HG02840 (cell line): ENCODE results near the gene MRPS14.
A peak's percentile ranks its signal among the peaks of the same experiment; 100 is the strongest.

Experiments used
- ATAC-seq: cut with Tn5 transposase; IDR thresholded peaks from one replicate; pipeline ENCODE4 v1.9.1; 2021; ENCODE audit warnings: mild to moderate bottlenecking, moderate library complexity, moderate number of reproducible peaks; ENCODE audit not compliant: unreplicated experiment, low FRiP score

Gene MRPS14

GRCh38 chr1:174989536-174990220 is 33.5 kb downstream of the MRPS14 start:
- ATAC-seq, result no peak

DNA sequence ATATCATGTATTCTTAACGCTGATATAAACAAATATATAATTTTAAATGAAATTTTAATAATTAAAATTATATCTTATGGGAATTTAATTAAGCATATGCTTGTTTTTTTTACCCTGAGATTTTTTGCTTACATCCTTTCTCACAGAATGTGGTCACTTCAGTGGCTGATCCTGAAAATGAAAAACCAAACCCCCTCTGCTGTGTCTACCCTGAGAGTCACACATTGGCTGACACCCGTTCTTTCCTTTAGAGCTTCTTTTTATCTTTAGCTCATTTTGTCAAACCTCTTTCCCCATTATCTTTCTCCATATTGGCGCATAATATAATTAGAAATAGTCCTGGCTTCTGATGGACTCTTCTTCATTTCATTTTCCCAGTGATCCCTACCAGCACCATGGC is 34.2 kb downstream of the MRPS14 start:
- ATAC-seq, result no peak

DNA sequence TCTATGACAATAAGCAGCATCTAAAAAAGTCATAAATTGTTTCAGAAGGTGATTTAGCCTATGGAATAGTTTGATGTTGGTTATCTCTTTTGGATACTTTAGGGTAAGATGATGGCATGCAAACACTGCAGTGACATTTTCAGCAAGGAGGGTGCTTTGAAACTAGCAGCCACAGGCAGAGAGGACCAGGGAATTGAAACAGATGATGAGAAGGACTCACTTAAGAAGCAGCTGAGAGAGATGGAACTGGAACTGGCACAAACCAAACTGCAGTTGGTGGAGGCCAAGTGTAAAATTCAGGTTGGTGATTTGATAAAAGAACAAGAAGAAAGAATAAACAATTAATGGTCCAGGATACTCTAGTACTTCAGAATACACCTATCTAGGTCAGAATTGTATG is 34.7 kb downstream of the MRPS14 start:
- ATAC-seq, result no peak

DNA sequence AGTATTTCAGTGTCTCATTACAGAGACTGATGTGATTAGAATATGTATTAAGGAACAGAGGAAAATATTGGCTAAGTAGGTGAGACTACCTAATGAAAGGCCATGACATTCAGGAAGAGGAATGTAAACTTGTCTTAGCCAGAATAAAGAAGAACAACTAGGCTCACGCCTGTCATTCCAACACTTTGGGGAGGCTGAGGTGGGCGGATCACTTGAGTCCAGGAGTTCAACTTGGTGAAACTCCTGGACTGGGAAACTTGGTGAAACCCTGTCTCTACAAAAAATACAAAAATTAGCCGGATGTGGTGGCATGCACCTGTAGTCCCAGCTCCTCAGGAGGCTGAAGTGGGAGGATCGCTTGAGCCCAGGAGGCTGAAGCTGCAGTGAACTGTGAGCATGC is 38.3 kb downstream of the MRPS14 start:
- ATAC-seq, result no peak

DNA sequence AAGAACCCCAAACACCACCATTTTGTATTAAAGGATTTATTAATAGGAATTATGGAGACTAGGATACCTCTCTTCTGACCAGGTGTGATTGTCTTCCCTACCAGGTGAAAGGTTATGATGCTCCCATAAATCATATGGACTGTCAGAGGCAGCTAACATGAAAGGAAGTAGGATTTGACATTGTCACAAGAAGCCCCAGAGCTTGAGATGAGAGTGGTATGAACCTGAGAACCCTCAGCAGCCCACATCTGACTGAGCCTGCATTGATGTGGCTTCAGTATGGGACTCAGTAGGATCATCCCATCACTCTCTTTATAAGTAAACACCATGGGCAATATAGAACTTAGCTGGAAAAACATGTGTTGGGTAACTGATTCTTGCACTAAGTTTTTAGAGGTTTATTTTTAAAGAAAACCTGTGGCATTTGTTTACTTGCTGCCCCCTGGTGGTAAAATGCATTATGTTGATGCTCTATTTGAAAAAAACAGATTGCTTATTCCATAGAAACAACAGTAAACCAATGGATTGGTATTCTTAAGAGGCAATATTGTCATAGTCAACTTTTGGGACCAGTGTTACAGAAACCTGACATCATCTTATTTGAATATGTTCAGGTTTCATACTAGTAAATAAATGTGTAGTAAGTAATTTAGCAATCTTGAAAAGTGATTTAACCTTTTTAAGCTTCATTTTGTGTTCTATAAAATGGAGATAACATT is 40.1 kb downstream of the MRPS14 start:
- ATAC-seq, result no peak

DNA sequence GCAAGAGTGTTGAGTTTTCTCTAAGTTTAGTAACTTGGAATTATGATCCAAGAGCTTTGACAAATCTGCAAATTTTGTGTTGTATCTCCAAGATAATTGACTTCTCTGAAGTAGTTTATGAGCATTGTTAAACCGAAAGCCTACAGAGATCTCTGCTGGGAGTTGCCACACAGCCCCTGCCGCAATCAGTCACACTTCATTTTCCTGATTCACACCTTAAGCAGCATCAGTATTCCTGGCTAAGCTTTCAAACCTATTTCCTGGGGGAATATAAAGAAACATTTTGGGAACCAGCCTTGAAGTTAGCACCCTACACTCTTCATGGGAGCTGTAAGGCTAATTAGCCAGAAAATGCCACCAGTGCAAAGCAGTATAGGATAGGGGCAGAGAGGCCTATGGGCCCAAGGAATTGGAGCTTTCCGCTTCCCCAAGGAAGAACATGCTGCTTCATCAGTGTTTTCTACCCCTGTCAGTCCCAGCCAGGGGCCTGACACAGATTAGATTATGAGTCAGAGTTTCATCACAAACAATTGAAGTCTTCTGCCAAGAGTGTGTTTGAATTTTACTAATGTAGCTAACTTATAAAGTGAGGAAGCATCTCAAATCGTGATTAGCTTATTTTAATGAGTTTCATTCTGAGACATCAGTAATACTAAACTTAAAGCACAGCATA is 46.7 kb downstream of the MRPS14 start:
- no peak for ATAC-seq

DNA sequence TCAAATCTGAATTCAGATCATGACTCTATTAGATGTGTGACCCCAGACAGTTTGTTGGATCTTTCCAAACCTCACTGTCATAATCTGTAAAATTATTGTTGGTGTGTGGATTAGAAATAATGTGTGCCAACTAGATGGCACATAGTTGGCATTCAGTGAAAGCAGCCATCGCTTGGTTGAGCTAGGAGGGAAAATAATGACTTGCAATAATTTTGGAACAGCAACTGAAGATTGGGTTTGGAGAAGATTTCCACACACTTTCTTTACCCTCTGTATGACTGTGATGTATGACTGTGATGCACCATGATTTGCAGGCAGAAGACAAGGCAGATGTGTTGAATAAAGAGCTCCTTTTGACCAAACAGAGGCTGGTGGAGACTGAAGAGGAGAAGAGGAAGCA is 47.5 kb downstream of the MRPS14 start:
- no peak for ATAC-seq

- no peak for ATAC-seq
These were observed 48.5 kb downstream of the MRPS14 start for GRCh38 chr1:174974711-174975119.

GRCh38 chr1:174971902-174972301 is 51.3 kb downstream of the MRPS14 start:
- no peak for ATAC-seq

DNA sequence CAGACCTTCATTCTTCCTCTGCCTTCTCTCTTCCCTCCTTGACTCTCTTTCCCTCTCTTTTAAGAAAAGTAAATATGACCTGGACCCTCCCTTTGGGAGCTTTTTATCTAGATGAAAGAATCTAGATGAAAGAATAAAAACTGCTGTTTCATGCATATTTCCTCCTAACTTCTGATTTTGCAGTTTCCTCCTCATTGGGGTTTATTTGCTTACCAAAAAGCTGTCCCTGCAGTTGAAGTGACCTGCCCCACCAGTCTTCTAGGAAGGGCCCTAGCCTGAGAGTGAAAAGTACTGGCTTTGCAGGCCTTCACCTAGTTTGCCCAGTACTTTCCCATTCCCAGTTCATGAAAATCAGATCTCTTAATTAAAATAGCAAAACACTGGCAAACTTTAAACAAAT is 51.8 kb downstream of the MRPS14 start:
- ATAC-seq, result no peak

- no peak for ATAC-seq
These were observed 53.2 kb downstream of the MRPS14 start for GRCh38 chr1:174969977-174970376.

- ATAC-seq, result peak; percentile 66
These were observed 54.4 kb downstream of the MRPS14 start for GRCh38 chr1:174968750-174969244.

DNA sequence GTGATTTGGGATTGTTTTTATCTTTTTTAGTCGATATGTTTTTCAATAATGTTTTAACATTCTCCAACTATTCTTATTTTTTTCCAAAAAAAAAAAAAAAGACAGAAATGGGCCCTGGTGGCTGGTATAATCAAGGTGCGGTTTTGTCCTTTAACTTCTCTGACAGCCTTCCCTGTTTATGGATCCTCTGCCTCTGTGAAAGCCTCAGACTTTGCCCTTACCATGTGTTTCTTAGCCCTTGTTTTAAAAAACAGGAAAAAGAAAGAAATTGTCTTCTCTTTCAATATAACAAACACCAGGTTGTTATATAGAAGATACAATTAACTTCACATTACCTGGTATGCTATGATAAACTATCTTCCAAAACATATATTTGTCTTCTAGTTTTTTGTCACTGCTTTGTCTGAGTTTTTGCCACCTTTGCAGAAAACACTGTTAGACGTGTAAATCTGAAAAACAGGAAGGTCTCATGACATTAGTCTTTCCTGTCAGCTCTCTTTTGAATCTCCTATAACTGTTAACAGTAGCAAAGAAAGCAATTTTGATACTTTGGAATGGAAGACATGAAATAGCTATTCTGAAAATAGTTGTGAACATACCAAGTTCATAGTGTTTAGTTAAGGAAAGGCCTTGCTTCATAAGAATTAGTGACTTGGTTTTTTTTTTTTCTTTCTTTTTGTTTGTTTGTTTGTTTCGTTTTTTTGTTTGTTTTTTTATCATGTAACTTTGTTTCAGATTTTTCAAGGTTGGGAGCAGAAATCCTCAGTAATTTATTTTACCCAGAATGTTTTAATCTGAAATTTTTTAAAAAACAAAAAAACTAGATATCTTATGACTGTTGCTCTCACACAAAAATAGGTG is 55.1 kb downstream of the MRPS14 start:
- ATAC-seq, result no peak

DNA sequence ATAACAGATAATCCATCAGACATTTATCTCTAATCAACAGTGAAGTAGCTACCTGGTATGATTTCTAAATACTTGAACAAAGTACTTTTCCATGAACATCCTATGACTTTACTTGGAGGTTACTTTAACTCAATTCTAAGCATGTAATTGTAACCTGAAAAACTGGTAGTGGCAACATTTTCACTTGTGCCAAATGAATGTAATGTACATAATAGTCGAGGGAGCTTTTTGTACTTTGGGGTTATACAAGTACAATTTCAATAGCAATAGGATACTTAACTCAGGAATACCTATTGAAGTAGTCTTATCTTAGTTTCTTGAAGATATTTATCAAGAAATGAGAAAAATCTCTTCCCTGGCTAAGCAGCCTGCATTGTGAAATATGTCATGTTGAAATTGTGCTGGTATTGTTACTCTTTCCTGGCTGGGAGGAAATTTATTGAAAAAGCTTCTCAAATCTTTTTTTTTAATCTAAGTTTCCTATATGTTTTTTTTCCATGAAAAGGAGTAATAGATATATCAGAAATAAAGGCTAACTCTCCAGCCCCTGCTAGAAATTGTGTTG is 57.1 kb downstream of the MRPS14 start:
- ATAC-seq, result no peak

- ATAC-seq, result no peak
These were observed 57.7 kb downstream of the MRPS14 start for GRCh38 chr1:174965362-174966007.

DNA sequence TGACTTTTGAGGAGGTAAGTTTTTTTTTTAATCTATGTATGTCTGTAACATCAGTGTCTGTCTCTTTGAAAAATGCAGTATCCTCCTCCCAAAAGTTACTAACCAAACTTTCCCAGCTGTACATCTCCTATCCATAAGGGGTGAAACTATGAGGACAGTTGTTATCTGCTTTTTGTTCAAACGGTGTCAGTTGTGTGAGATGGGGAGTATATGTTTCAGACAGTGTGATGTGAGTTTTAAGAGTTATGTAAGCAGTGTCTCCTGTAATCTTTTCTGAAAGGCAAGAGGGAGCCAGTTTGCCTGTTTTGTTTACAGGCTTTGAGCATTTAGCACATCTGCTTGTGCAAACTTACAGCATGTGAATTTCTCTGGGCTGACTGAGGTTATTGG is 58.3 kb downstream of the MRPS14 start:
- no peak for ATAC-seq

GRCh38 chr1:174964261-174964971 is 58.8 kb downstream of the MRPS14 start:
- no peak for ATAC-seq

- ATAC-seq, result no peak
These were observed 59.6 kb downstream of the MRPS14 start for GRCh38 chr1:174963529-174964125.
